ENCODE results near the gene TCF4. TPM values are rescaled to one million over a fixed set of nuclear protein-coding genes. Genes with fewer than 3 reads are reported as not detected.

The TCF4 gene
- polyA plus RNA-seq, 4 donors: 55.7 to 78.2 (median 72.4) TPM

DNA sequence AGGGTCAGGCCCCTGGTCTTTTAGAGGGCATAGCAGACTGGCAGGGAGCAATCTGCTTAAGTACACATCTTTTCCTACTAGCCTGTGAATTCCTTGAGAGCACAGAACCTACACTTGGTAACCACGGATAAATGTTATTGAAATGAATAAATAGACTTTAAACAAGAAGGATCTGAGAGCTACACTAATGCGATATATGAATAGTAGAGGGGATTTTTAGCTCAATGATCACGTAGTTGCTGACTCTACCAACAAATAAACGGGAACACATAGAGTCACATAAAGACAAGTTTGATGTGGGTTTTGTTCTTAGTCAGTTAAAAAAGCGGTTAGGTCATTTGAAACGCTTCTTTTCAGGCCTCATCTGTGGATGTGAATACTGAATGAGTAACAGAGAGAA lies 338.4 kb downstream of the TCF4 start:
- DNase-seq (ENCODE audit: low read depth in 4 of 4, low spot score in 3 of 4): no peak

DNA sequence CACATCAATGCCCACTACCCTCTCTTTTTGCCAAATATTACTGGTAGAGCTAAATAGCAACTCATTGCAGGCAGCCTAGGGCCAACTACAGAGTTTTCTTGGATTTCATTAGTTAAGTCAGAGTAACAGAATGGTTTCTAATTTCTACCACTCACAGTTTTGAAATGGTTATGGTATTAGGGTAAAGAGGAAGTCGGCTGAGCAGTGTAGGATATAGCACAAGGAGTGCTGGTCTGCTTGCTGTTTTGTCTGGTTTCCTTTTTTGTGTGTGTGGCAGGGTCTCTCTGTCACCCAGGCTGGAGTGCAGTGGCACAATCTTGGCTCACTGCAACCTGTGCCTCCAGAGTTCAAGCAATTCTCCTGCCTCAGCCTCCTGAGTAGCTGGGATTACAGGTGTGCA lies 339.5 kb downstream of the TCF4 start:
- DNase-seq (ENCODE audit: low read depth in 4 of 4, low spot score in 3 of 4): no peak

DNA sequence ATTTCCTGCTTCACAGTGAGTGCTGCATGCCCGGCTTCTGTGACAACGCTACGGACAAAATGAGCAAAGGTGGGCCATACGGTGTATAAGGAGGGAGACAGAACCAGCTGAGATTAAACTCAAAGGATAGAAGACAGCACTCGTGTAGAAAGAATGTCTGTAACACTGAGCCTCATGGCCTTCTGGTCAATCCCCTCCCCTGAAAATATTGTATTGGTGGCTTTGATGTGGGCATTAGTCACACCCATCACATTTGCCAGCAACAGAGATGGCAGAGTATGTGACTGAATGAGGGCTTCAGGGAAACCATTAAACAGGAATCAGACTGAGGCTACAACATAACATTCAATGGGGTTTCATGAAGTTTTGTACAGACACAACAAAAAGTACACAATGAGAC lies 341.0 kb downstream of the TCF4 start:
- DNase-seq (ENCODE audit: low read depth in 4 of 4, low spot score in 3 of 4): no peak

DNA sequence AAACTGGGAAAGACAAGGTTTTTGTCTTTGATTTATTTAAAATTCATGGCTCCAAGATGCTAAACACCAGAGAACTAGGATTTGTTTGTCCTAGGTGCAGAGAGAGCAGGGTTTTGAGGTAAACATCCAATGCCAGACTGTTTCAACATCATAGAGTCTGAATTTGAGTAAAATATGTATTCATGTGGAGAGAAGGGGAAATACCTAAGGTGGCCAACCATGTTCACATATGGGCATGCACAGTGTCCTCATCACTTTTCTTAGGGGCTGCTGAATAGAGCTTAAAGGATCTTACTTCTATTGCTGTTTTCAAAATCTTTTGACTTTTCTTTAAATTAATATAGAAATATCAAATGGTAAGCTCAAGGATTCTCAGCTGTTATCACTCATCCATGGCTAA lies 341.7 kb downstream of the TCF4 start:
- DNase-seq (ENCODE audit: low read depth in 4 of 4, low spot score in 3 of 4): no peak

DNA sequence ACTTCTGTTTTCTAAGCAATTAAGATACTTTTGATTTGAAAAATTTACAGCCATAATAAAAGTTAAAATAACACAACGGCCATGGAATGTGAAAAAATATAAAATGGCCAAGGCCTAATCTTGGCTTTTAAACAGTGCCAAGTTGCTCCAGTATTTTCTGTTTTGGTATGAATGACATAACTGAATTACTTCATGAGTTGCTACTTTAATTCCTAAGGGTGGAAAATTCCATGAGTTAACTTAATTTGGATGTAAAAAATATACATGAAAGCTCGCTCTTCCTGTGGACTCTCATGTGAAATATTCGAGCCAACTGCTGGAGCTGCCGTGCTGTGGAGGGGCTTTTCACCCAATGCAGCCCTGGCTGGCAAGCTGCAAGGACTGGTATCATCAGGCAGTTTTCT lies 342.8 kb downstream of the TCF4 start:
- DNase-seq (ENCODE audit: low read depth in 4 of 4, low spot score in 3 of 4): no peak

DNA sequence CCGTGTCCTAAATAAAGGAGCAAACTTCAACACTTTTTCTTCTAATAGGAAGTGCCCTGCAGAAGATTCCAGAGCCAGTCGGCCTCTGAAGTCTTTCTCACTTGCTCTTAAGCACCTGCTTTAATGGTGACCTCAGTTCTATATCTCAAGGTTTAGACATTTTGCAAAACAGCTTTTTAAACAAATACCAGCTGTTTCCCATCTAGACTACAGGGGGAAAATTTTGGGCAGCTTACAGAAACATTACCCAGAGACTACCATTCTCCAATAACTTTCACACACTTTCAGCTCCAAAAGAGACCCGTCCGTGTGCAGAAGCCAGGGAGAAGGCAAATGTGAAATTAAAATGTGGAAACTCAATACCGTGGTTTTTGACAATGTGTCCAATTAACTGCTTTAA lies 343.4 kb downstream of the TCF4 start:
- DNase-seq (ENCODE audit: low read depth in 4 of 4, low spot score in 3 of 4): no peak

DNA sequence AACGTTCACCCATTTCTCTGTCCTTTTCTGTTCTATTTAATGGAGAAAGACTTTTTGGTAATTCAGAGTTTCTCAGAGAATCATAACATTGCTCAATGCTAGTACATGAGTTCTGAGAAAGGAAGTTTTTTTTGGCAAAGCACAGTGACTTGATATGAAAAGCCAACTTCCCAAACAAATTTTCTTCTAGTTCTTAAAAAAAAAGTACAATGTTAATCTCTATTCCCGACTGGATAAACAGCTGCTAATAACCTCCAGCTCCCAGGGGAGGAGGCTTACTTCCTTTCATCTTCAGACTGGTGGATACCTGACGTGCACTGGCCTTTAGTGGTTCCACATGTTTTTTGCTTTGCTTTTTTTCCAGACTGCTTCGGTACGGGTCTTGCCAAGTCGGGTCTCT lies 344.1 kb downstream of the TCF4 start:
- no peak for DNase-seq (ENCODE audit: low read depth in 4 of 4, low spot score in 3 of 4)

DNA sequence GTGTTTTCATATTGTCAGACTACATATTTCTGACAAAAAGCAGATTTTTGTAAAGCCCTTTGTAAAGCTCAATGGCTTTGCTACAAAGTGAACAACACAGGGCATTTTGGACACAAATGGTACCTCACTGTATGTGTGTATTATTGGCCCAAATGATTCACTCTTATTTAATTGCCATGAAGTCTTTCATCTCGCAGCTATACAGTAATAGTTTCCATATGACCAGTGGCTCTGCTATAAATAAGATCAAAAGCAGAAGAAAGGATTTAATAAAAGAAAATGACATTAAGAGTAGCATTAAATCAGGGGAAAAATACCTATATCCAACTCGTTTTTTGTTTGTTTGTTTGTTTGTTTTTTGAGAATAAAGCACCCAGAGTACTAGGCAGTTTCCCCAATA lies 344.7 kb downstream of the TCF4 start:
- DNase-seq (ENCODE audit: low read depth in 4 of 4, low spot score in 3 of 4): no peak

DNA sequence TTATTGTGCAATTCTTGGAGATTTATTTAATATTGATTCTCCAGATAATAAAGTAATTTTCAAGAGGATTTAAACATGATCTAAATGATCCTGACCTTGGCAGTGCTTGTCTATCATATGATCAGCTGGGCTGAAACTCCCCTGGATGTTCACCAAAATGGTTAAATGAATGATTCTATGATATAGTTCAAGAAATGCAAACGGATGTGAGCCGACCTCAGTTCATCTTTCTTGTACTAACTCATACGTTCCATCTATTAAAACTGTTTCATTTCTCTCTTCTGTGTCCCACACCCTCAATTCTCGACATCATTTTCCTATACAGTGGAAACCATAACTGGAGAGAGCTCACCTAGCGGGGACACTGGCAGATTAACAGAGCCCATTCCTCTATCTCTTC lies 347.0 kb downstream of the TCF4 start:
- no peak for DNase-seq (ENCODE audit: low read depth in 4 of 4, low spot score in 3 of 4)

DNA sequence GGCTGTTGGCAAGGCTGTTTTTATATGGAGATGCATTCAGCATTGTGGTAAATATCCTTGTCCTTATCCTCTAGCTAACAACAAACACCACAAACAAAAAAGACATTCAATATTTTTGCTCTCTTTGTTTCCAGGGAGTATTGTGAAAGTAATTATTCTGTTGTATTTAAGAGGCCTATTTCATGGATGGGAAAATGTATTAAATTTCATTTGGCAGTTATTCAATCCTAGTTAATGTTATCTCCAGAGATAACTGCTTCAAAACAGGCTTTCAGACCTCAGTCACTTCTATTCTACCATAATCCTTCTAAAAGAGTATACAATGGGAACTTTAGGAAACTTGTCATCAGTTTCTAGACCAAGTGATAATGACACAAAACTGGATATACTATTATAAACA lies 348.3 kb downstream of the TCF4 start:
- DNase-seq (ENCODE audit: low read depth in 4 of 4, low spot score in 3 of 4): no peak

DNA sequence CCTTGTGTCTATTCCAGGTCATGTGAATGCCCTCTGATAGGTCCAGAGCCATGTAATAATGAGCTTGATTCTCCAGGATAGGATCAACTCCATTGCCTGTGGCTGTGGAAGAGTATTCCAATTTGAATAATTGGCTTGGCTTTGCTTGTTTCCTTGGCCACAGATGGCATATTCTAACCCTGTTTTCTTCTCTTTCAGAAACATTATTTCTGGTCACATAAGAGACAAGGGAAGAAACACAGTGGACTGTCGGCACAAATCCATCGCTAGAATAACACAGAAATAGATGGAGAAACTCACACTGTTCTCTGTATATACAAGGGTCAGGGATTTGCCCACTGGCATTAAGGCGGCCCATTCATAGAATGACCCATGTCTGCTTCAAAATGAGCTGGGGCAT lies 350.3 kb downstream of the TCF4 start:
- DNase-seq (ENCODE audit: low read depth in 4 of 4, low spot score in 3 of 4): no peak

DNA sequence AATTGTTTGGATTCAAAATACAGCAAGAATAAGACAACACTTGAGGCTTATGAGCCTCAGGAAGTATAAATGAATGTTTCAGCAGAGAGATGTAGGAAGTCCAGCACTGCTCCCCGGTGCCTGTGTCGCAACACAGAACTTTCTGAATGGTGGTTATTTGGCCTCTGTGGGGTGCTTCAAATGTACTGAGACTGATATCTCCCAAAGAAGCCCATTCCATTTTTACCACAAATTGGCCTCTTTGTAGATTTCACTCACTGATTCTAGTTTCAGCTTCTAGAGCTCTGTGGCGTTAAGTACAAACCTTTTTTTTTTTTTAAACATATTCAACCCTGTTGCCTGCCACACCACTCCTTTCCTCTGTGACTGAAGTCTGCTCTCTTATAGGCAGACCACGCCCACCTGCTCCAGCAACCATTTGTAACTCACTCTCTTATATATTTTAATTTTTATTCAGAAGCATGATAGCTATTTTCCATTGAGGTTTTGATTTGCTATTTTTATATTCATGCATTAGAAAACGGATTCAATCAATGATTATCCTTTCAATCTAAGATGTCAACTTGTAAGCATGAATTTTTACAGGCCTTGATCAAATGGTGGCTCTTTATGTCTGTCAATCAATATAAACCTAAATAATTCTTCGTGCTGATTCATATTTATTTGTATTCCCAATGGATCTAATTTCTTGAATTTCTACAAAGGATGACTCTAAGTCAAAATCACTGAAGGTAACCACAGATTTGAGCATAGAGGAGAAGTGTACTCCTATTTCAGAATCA lies 351.7 kb downstream of the TCF4 start:
- DNase-seq (ENCODE audit: low read depth in 4 of 4, low spot score in 3 of 4): no peak

DNA sequence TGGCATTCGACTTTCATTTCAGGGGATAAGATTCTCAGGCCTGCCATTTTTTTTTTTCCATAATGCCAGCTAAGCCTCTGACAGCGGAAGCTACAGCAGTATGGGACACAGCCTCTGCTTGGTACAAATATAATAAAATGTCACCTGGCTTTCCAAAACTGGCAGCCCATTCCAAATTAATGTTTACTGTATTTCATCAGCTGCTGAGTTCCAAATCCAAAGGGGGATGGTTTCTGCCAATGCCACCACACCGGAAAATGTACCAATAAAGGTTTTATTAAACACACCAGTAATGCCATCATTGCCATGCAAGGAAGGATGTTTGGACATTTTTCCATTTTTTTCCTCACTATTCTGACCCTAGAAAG lies 352.9 kb downstream of the TCF4 start:
- DNase-seq (ENCODE audit: low read depth in 4 of 4, low spot score in 3 of 4): no peak

DNA sequence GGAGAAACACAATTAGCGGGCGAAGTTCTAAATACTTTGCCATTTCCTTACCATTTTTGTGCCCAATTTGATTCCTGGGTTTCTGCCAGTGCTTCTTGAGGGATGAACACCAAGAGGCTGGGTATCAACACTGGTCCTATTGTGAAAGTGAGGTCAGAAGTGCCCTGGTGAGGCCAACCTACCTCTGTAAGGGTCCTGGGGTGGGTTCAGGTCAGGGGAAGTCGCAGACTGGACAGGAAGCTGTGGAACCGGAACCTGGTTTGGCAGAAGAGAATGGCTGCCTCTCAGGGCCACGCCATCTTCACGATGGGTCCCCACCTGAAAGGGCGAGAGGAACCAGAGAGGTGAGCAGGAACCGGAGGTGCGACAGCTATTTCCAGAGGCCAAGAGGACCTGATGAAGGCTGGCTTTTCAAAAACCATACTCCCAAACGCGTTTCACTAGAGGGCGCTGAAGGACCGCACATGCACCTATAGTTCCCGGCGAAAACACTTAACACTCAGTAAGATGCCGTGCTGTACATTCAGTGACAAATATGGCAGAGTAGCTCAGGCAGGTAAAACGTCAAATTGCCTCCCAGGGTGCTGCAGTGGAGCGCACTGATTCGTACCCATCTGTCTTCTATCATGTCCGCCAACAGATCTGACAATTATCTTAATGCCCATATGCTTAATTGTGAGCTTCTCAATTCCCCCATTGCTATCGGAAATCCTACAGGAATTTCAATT lies 353.5 kb downstream of the TCF4 start:
- peak; percentile 69 to 82 (median 74) for DNase-seq (ENCODE audit: low read depth in 4 of 4, low spot score in 3 of 4)

DNA sequence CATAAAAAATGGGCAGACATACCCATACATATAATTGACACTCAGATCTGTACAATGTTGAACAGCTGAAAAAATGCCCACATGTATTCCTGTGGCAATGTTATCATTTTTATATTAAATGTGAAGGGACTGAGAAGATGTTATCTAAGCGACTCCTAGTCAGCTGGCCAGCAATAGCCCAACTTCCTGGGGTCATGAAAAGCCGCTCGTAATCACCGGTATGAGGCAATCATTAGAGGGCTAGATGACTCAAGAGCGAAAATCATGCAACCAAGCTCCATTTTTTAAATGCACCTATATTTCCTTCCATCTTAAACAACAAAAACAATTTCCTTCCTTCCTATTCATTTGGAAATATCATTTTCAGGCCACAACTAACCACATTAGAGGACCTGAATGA lies 354.1 kb downstream of the TCF4 start:
- DNase-seq (ENCODE audit: low read depth in 4 of 4, low spot score in 3 of 4): no peak

DNA sequence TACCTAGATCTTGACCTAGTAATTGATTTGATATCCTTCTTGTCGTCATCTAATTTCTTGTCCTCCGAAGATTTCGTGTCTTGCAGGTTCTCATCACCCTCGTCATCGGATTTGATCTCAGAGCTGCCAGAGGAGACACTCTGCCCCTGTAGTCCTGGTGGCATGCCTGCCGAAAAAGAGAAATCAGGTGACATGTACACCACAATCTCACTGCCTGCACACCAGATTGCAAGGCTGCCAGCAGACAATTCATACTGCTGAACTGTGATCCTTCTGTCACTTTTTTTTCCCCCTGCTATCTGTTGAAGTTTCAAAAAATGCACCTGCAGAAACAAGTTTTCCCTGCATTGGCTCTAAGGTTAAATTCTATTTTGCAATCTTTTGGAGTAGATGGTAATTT lies 355.5 kb downstream of the TCF4 start:
- DNase-seq (ENCODE audit: low read depth in 4 of 4, low spot score in 3 of 4): no peak

DNA sequence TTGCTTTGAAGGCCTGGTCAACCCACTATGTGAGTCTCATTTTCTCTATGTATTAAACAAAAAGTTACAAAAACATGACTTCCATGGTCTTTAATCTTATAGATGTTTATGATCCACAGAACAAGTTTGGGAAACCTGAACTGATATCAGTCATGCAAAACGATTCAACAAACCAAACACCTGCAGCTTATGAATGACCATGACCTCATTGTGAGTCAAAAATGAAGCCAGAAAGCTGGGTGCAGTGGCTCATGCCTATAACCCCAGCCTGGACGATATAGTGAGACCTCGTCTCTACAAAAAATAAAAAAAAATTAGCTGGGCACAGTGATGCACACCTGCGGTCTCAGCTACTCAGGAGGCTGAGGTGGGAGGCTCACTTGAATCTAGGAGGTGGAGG lies 358.3 kb downstream of the TCF4 start:
- no peak for DNase-seq (ENCODE audit: low read depth in 4 of 4, low spot score in 3 of 4)

DNA sequence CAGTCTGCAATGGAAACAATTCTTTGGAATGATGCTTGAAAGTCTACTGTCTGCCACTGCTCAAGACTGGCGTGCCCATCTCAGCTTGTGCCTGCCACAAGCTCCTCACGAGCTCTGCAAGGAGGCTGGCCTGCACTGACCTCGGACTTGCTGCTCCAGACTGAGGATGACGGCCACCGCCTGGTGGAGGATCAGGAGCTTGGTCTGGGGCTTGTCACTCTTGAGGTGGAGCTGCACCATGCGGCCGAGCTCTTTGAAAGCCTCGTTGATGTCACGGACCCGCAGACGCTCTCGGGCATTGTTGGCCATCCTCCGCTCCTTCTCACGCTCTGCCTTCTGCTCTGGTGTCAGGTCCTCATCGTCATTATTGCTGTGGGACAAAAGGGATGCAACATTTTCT lies 359.3 kb downstream of the TCF4 start:
- DNase-seq (ENCODE audit: low read depth in 4 of 4, low spot score in 3 of 4): no peak

DNA sequence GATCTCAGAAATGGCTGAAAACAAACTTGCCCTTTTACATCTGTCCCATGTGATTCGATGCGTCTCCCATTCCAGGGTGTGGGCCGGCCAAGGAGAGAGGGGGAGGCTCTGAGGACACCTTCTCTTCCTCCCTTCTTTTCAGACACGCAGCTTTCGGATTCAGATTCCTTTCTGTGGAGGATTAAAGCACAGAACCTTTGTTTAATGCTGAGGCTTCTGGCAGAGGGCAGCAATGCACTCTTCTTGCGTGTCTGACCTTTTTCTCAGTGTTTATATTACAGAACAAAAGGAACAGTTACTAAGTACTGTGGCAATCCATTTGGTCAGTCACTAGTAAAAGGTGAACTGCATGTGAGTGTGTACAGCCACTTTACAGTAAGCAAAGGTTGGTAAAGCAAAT lies 359.8 kb downstream of the TCF4 start:
- no peak for DNase-seq (ENCODE audit: low read depth in 4 of 4, low spot score in 3 of 4)

DNA sequence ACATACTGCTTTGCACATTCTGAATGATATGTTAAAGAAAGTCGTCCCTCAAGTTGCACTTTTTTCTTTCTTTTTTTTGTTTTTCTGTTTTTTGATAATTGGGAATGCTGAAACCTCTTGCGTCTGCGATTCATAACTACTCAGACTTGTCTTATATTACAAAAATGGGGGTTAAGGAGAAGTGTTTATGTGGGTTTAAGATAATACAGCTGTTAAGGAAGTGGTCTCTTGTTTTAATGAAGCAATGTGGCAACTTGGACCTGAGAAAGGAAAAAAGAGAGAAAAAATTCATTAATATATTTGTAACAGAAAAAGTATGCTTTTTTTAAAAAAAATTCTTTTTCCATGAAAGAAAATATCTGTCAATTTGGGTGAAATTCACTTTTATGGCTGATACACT lies 360.2 kb downstream of the TCF4 start:
- DNase-seq (ENCODE audit: low read depth in 4 of 4, low spot score in 3 of 4): no peak

DNA sequence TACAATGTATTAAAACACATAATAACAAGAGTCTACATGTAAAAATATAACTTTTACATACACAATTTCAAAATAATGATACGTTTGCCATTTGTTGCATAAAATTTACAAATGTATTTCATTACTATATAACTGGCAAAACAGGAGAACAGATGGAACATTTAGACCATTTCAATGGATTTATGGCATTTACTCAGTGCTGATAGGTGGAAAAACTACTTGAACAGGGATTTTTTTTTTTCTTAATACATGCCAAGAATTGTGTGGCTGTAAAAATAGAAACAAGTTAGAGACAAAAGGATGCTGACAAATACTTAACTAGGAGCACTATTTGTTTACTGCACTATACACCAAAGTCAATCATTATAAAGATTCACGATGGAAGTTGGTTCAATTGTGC lies 361.9 kb downstream of the TCF4 start:
- DNase-seq (ENCODE audit: low read depth in 4 of 4, low spot score in 3 of 4): no peak

DNA sequence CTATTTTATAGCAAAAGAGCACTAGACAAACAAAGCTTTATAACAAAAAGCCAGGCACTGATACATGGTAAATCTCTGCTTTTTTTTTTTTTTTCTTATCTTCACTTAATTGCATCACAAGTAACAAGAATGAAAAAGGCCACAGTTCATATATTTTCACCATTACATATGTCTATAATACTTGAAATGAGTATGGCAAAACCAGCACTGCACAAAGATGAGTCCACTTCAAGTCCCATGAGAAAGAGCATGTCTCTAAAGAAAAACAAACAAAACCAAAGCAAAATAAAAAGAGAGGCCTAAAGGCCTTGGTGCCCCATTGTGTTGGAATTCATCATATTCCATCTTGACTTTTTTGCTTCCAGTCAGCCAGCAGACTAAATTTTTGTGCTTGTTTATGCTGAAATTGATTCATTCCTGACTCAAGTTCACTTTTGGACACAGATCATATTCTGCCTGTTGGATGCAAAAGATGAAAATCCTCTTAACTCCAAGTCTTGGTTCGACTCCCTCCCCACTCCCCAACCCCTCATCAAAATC lies 363.8 kb downstream of the TCF4 start:
- DNase-seq (ENCODE audit: low read depth in 4 of 4, low spot score in 3 of 4): no peak

Data from right renal pelvis (tissue), 4 donors.